Measurements from ENCODE around the gene ESYT2.
"Not testable (repeated sequence)": the region's sequence is repeated elsewhere in the genome, so short reads cannot be mapped to it uniquely, and the experiment has no call there.

Gene ESYT2

DNA sequence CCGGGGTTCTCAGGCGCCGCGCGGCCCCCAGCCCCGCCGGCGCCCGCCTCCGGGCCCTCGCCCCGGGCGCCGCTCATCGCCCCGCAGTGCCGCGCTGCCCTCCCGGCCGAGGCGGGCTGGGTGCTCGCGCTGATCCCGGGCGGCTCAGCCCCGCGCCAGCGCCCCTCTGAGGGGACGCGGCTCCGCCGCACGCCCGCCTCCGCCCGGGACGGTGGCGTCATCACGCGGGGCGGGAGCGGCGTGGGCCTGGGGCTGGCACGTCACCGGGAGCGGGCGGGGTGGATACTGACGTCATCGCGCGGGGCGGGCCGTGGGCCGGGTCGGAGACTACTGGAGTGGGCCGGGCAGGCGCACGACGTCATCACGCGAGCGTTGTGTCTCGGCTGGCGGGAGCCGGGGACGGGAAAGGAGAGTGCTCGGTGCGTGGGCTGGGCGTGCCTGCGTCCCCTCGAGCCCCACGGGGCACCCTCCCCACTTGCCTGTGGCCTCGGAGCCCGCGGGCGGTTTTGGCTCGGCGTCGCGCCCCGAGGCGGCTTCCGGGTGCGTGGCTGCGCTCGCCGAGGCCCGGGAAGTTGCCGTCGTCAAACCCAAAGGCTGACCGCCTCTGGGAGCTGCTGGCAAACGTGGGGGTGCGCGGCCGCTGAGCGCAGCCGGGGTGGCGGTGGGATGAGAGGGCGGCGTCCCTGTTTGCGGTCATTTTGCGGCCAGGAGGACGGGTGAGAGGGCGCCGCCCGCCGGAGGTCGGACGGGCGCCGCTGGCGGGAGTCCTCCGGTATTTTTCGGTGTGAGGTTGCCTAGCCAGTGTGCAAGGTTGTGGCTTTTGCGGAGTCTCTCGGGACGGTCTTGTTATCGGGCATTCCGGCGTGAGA is at the start of gene ESYT2:
Gene ESYT2, minus strand, starts transcription at position 168 of the 869 bp plus-strand sequence. Its CDS starts 91 bp downstream, at position 77.
- TF ChIP-seq, protein P1, sequence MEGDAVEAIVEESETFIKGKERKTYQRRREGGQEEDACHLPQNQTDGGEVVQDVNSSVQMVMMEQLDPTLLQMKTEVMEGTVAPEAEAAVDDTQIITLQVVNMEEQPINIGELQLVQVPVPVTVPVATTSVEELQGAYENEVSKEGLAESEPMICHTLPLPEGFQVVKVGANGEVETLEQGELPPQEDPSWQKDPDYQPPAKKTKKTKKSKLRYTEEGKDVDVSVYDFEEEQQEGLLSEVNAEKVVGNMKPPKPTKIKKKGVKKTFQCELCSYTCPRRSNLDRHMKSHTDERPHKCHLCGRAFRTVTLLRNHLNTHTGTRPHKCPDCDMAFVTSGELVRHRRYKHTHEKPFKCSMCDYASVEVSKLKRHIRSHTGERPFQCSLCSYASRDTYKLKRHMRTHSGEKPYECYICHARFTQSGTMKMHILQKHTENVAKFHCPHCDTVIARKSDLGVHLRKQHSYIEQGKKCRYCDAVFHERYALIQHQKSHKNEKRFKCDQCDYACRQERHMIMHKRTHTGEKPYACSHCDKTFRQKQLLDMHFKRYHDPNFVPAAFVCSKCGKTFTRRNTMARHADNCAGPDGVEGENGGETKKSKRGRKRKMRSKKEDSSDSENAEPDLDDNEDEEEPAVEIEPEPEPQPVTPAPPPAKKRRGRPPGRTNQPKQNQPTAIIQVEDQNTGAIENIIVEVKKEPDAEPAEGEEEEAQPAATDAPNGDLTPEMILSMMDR (IDR thresholded peaks at IDR 0.05; ENCODE audit: control insufficient read depth, insufficient read depth, low read depth, low read length, missing control alignments), result peak; percentile 19
- DNase-seq (ENCODE audit: low read depth), result peak; percentile 83
- peak within 1 kb of the TSS; percentile 61 for H3K4me3 ChIP-seq (ENCODE audit: control insufficient read depth, low read depth, low read length)

DNA sequence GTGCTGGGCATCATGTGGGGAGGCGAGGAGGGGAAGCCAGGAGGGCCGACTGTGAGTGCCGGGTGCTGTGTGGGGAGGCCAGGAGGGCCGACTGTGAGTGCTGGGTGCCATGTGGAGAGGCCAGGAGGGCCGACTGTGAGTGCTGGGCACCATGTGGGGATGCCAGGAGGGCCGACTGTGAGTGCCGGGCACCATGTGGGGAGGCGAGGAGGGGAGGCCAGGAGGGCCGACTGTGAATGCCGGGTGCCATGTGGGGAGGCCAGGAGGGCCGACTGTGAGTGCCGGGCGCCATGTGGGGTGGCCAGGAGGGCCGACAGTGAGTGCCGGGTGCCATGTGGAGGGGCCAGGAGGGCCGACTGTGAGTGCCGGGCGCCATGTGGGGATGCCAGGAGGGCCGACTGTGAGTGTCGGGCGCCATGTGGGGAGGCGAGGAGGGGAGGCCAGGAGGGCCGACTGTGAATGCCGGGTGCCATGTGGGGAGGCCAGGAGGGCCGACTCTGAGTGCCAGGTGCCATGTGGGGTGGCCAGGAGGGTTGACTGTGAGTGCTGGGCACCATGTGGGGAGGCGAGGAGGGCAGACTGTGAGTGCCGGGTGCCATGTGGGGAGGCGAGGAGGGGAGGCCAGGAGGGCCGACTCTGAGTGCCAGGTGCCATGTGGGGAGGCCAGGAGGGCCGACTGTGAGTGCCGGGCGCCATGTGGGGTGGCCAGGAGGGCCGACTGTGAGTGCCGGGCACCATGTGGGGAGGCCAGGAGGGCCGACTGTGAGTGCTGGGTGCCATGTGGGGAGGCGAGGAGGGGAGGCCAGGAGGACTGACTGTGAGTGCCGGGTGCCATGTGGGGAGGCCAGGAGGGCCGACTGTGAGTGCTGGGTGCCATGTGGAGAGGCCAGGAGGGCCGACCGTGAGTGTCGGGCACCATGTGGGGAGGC is 49.1 kb upstream of the ESYT2 start:
- not testable (repeated sequence) for H3K4me3 ChIP-seq (ENCODE audit: control insufficient read depth, low read depth, low read length); DNase-seq (ENCODE audit: low read depth)

DNA sequence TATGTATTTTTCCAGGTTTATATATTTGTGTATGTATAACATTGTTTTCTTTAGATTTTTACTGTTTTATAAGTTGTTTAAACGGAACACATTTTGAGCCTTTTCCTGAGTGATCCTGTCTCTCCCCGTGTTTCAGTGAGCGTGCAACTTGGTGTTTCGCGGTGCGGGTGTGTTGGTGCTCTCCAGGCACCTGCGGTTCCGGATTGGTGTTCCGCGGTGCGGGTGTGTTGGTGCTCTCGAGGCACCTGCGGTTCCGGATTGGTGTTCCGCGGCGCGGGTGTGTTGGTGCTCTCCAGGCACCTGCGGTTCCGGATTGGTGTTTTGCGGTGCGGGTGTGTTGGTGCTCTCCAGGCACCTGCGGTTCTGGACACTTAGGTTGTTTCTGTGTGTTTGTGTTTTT is 47.7 kb upstream of the ESYT2 start:
- TF ChIP-seq, protein P1 (IDR thresholded peaks at IDR 0.05; ENCODE audit: control insufficient read depth, insufficient read depth, low read depth, low read length, missing control alignments), result no peak
- no peak for DNase-seq (ENCODE audit: low read depth)
- H3K4me3 ChIP-seq (ENCODE audit: control insufficient read depth, low read depth, low read length), result no peak overlapping the region

DNA sequence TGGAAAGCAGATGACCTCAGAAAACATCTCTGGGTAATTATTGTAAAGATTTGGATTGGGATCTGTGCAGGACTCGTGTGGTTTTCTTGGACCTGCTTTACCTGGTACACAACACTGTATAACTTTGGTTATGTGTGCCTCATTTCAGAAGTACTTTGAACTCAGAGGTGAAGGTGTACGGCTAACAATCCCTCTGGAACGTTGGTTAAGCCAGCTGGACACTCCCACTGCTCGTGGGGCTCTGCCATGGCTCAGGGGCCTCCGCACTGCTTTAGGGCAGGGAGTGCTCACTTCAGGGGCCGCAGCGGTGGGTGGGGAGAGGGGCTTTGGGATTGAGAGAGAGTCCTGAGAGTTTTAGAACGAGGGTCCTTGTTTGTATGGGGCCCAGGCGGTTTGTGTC is 40.6 kb upstream of the ESYT2 start:
- TF ChIP-seq, protein P1 (IDR thresholded peaks at IDR 0.05; ENCODE audit: control insufficient read depth, insufficient read depth, low read depth, low read length, missing control alignments), result no peak
- no peak overlapping the region for H3K4me3 ChIP-seq (ENCODE audit: control insufficient read depth, low read depth, low read length)
- no peak for DNase-seq (ENCODE audit: low read depth)

DNA sequence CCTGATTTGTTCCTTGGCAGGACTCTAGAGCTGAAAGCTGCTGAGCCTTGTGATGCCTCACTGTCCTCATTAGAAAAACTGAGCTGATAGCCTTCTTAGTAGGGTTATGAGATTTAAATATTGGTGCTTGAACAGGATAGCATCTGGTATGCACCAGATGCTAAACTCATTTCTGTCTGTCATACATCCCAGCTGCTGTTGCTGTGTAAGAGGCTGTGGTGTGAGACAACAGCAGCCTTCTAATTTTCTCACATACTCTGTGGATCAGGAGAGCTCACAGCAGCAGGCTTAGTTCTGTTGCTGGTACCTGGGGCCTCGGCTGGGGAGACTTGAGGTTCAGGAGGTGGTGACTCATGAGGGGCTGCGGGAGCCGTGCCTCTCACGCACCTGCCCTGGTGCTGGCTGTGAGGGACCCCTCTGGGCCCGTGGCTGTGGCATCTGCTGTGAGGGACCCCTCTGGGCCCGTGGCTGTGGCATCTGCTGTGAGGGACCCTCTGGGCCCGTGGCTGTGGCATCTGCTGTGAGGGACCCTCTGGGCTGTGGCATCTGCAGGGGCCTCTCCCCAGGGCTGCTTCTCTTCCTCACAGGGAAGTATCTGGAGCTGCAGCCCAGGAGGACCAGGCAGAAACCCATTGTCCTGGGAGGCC is 39.6 kb upstream of the ESYT2 start:
- no peak for DNase-seq (ENCODE audit: low read depth)
- H3K4me3 ChIP-seq (ENCODE audit: control insufficient read depth, low read depth, low read length), result no peak overlapping the region
- TF ChIP-seq, protein P1 (IDR thresholded peaks at IDR 0.05; ENCODE audit: control insufficient read depth, insufficient read depth, low read depth, low read length, missing control alignments), result no peak

GRCh38 chr7:158867214-158867984 is 38.1 kb upstream of the ESYT2 start:
- TF ChIP-seq, protein P1 (IDR thresholded peaks at IDR 0.05; ENCODE audit: control insufficient read depth, insufficient read depth, low read depth, low read length, missing control alignments), result no peak
- no peak overlapping the region for H3K4me3 ChIP-seq (ENCODE audit: control insufficient read depth, low read depth, low read length)

More at GRCh38 chr7:158867214-158867984, 38.1 kb upstream of the ESYT2 start:
- no peak for DNase-seq (ENCODE audit: low read depth)
